ENCODE data around the gene STAT3. TPM values are rescaled to one million over a fixed set of nuclear protein-coding genes. Genes with fewer than 3 reads are reported as not detected.
"Not testable (repeated sequence)": the region's sequence is repeated elsewhere in the genome, so short reads cannot be mapped to it uniquely, and the experiment has no call there.

The STAT3 gene
- polyA plus RNA-seq, 4 donors = 59.8 to 63.4 (median 60.4) TPM

- DNase-seq (ENCODE audit: low read depth in 4 of 4, low spot score in 3 of 4) = no peak
Observed at GRCh38 chr17:42304187-42305030, 83.8 kb downstream of the STAT3 start.

- no peak for DNase-seq (ENCODE audit: low read depth in 4 of 4, low spot score in 3 of 4)
Observed at GRCh38 chr17:42303694-42304093, 84.5 kb downstream of the STAT3 start.

GRCh38 chr17:42301022-42301421 is 87.2 kb downstream of the STAT3 start:
- DNase-seq (ENCODE audit: low read depth in 4 of 4, low spot score in 3 of 4) = no peak

GRCh38 chr17:42299913-42300312 is 88.3 kb downstream of the STAT3 start:
- not testable (repeated sequence) for DNase-seq (ENCODE audit: low read depth in 4 of 4, low spot score in 3 of 4)

GRCh38 chr17:42299361-42299760 is 88.9 kb downstream of the STAT3 start:
- DNase-seq (ENCODE audit: low read depth in 4 of 4, low spot score in 3 of 4) = not testable (repeated sequence)

GRCh38 chr17:42297775-42298174 is 90.5 kb downstream of the STAT3 start:
- not testable (repeated sequence) for DNase-seq (ENCODE audit: low read depth in 4 of 4, low spot score in 3 of 4)

- no peak for DNase-seq (ENCODE audit: low read depth in 4 of 4, low spot score in 3 of 4)
Observed at GRCh38 chr17:42296012-42296411, 92.2 kb downstream of the STAT3 start.

GRCh38 chr17:42294469-42295398 is 93.5 kb downstream of the STAT3 start:
- no peak for DNase-seq (ENCODE audit: low read depth in 4 of 4, low spot score in 3 of 4)

- no peak for DNase-seq (ENCODE audit: low read depth in 4 of 4, low spot score in 3 of 4)
Observed at GRCh38 chr17:42291129-42291528, 97.1 kb downstream of the STAT3 start.

GRCh38 chr17:42290577-42290976 is 97.7 kb downstream of the STAT3 start:
- no peak for DNase-seq (ENCODE audit: low read depth in 4 of 4, low spot score in 3 of 4)

GRCh38 chr17:42289611-42290181 is 98.5 kb downstream of the STAT3 start:
- DNase-seq (ENCODE audit: low read depth in 4 of 4, low spot score in 3 of 4) = no peak

- no peak for DNase-seq (ENCODE audit: low read depth in 4 of 4, low spot score in 3 of 4)
Observed at GRCh38 chr17:42288803-42289610, 99.2 kb downstream of the STAT3 start.

GRCh38 chr17:42287977-42288802 is 100.1 kb downstream of the STAT3 start, which contains the start of gene STAT5A:
Gene STAT5A, plus strand, starts transcription at chr17:42288498. Its CDS starts 914 bp downstream, at chr17:42289412.
- peak in 1 of 4 donors; percentile 50 for DNase-seq (ENCODE audit: low read depth in 4 of 4, low spot score in 3 of 4)

- no peak for DNase-seq (ENCODE audit: low read depth in 4 of 4, low spot score in 3 of 4)
Observed at GRCh38 chr17:42287305-42287976, 100.8 kb downstream of the STAT3 start.

- no peak for DNase-seq (ENCODE audit: low read depth in 4 of 4, low spot score in 3 of 4)
Observed at GRCh38 chr17:42286411-42287221, 101.6 kb downstream of the STAT3 start.

- DNase-seq (ENCODE audit: low read depth in 4 of 4, low spot score in 3 of 4) = no peak
Observed at GRCh38 chr17:42285346-42286050, 102.7 kb downstream of the STAT3 start.

- no peak for DNase-seq (ENCODE audit: low read depth in 4 of 4, low spot score in 3 of 4)
Observed at GRCh38 chr17:42284566-42284965, 103.7 kb downstream of the STAT3 start.
